Measurements from ENCODE around the gene GID4.

- TF ChIP-seq POLR2A (IDR thresholded peaks at IDR 0.05) (peak in 2 of 3 donors; percentile 63 to 64), CTCF (IDR thresholded peaks at IDR 0.05) (peak in 1 of 7 experiments; percentile 3)
Observed at GRCh38 chr17:18038861-18039534, at the start of gene GID4, which contains the start of gene ATPAF2.

All from body of pancreas (tissue), 4 donors.